Fibroblast of lung (primary cell): ENCODE results near the gene CNPY4.

Experiments used
- EZH2 ChIP-seq: IDR thresholded peaks from 2 replicates; pipeline ENCODE4 v1.5.1; 2012; ENCODE audit warnings: low read length, control low read depth, mild to moderate bottlenecking; ENCODE audit errors: missing control alignments
- TF ChIP-seq, protein P1 (sequence below), 2 donors: IDR thresholded peaks in 1 of 2; conservative IDR thresholded peaks in 1 of 2; 1 replicate in 1 of 2; 2 replicates in 1 of 2; pipeline ENCODE4 v1.5.1; 2011 to 2012; ENCODE audit warnings: low read length in 2 of 2, control low read depth in 1 of 2, inconsistent platforms in 1 of 2, low read depth in 1 of 2, mild to moderate bottlenecking in 1 of 2

DNA sequence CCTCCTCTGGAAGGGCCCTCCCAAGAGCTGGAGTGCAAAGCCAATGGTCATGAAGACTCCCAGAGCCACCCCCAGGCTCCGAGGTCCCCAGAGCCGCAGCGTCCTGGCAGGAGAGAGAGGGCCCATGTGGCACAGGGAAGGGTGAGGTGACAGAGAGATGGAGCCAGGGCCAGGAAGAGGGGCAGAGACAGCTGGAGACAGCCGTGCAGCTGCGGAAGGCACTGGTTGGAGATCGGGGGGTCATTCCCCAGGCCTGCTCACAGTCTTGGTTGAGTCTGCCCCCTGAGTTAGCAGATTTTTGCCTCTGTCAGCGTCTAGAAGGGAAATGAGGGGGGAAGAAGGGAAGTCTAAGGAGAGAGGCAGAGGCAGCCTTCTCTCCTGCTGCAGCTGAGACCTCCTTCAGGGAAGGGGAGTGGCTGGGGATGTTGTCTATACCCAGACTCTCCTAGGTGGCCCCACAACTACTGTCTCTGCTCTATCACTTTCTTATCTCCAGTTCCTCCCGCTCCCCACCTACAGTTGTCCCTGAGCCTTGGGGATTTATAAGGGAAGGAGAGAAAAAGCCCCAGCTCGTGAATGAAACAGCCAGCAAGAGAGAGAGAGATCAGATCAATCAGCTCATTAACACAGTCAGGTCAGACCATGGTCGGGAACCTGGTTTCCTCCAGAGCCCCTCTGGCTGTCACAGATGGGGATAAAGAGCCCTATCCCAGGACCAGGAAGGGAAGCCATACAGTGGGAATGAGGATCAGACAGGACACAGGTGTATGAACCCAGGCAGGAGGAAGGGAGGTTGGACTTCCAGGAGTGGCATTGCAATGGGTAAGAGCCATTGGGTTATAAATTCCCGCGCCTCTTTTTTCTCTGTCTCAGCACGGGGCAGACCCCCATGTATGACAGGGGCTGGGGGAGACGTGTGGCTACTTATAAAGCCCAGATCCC lies 47.8 kb downstream of the CNPY4 start:
- no peak for TF ChIP-seq EZH2
- TF ChIP-seq, protein P1, sequence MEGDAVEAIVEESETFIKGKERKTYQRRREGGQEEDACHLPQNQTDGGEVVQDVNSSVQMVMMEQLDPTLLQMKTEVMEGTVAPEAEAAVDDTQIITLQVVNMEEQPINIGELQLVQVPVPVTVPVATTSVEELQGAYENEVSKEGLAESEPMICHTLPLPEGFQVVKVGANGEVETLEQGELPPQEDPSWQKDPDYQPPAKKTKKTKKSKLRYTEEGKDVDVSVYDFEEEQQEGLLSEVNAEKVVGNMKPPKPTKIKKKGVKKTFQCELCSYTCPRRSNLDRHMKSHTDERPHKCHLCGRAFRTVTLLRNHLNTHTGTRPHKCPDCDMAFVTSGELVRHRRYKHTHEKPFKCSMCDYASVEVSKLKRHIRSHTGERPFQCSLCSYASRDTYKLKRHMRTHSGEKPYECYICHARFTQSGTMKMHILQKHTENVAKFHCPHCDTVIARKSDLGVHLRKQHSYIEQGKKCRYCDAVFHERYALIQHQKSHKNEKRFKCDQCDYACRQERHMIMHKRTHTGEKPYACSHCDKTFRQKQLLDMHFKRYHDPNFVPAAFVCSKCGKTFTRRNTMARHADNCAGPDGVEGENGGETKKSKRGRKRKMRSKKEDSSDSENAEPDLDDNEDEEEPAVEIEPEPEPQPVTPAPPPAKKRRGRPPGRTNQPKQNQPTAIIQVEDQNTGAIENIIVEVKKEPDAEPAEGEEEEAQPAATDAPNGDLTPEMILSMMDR (conservative IDR thresholded peaks at IDR 0.05 in 1 of 2, IDR thresholded peaks at IDR 0.05 in 1 of 2; ENCODE audit: low read depth in 1 of 2, low read length in 2 of 2): no peak
